HEK293 (cell line): ENCODE measurements around the gene KRT80.

Experiments
- CTCF ChIA-PET: fragments of 350-600 bp; formaldehyde crosslinking; extraction: SDS; loops from one replicate; lab custom pipeline; 2021; ENCODE audit warnings: antibody characterized with exemption; lab: Yijun Ruan, JAX
- POLR2A ChIA-PET: fragments of 300-600 bp; formaldehyde crosslinking; extraction: SDS; loops from one replicate; lab custom pipeline; 2020; ENCODE audit warnings: antibody characterized with exemption, inconsistent platforms; lab: Yijun Ruan, JAX
- H3K27ac ChIP-seq: fragments of 200-500 bp; sonication (Bioruptor generic); 2 replicates; pipeline ENCODE4 v1.5.1; 2014; ENCODE audit warnings: low read depth, low read length, control low read depth, inconsistent platforms; ENCODE audit errors: extremely low read depth
- H3K36me3 ChIP-seq, 2 experiments: fragments of 200-500 bp in 1 of 2; sonication (Bioruptor generic) in 1 of 2; 1 replicate in 1 of 2; 2 replicates in 1 of 2; pipeline ENCODE4 v1.5.1; 2014 to 2017; ENCODE audit warnings: inconsistent platforms in 2 of 2, low read length in 2 of 2; ENCODE audit not compliant: control insufficient read depth in 2 of 2, insufficient read depth in 1 of 2
- H3K4me1 ChIP-seq: fragments of 200-500 bp; sonication (Bioruptor generic); 2 replicates; pipeline ENCODE4 v1.5.1; 2014; ENCODE audit warnings: mild to moderate bottlenecking, low read length, inconsistent platforms; ENCODE audit not compliant: control insufficient read depth, insufficient read depth
- H3K4me3 ChIP-seq: 2 replicates; pipeline ENCODE4 v1.5.1; 2011; ENCODE audit warnings: low read depth, mild to moderate bottlenecking, control low read depth, low read length, moderate library complexity
- H3K9me3 ChIP-seq: fragments of 200-500 bp; sonication (Bioruptor generic); 2 replicates; pipeline ENCODE4 v1.5.1; 2014; ENCODE audit warnings: low read depth, low read length, inconsistent platforms; ENCODE audit not compliant: control insufficient read depth, insufficient read depth
- PATZ1 ChIP-seq: fragments of 450-650 bp; formaldehyde crosslinking; IDR thresholded peaks from 2 replicates; pipeline ENCODE4 v1.5.1; 2016; ENCODE audit warnings: missing biosample characterization, missing genetic modification characterization
- REPIN1 ChIP-seq: fragments of 450-650 bp; formaldehyde crosslinking; IDR thresholded peaks from 2 replicates; pipeline ENCODE4 v1.5.1; 2017; ENCODE audit warnings: missing biosample characterization, missing genetic modification characterization, low read depth
- REST ChIP-seq: fragments of 450-650 bp; formaldehyde crosslinking; IDR thresholded peaks from 2 replicates; pipeline ENCODE4 v1.5.1; 2016; ENCODE audit warnings: missing biosample characterization, missing genetic modification characterization
- ZBTB48 ChIP-seq: fragments of 450-650 bp; formaldehyde crosslinking; IDR thresholded peaks from 2 replicates; pipeline ENCODE4 v1.5.1; 2016; ENCODE audit warnings: missing biosample characterization, missing genetic modification characterization
- ZFP69B ChIP-seq: fragments of 450-650 bp; formaldehyde crosslinking; IDR thresholded peaks from 2 replicates; pipeline ENCODE4 v1.5.1; 2016; ENCODE audit warnings: missing biosample characterization, missing genetic modification characterization
- ZNF202 ChIP-seq: fragments of 450-650 bp; formaldehyde crosslinking; IDR thresholded peaks from 2 replicates; pipeline ENCODE4 v1.5.1; 2016; ENCODE audit warnings: missing biosample characterization, missing genetic modification characterization, borderline replicate concordance
- ZNF239 ChIP-seq: fragments of 450-650 bp; formaldehyde crosslinking; IDR thresholded peaks from 2 replicates; pipeline ENCODE4 v1.5.1; 2016; ENCODE audit warnings: missing biosample characterization, missing genetic modification characterization
- ZNF274 ChIP-seq, 2 experiments: fragments of 200-500 bp in 1 of 2; fragments of 450-650 bp in 1 of 2; sonication (Bioruptor generic) in 1 of 2; formaldehyde crosslinking in 1 of 2; IDR thresholded peaks; 2 replicates each; pipeline versions ENCODE4 v1.5.1 to v1.6.1; 2014 to 2016; ENCODE audit warnings: borderline replicate concordance in 1 of 2, inconsistent platforms in 1 of 2, low read length in 1 of 2, missing biosample characterization in 1 of 2, missing genetic modification characterization in 1 of 2
- ZNF302 ChIP-seq: fragments of 450-650 bp; formaldehyde crosslinking; IDR thresholded peaks from 2 replicates; pipeline ENCODE4 v1.5.1; 2016; ENCODE audit warnings: missing biosample characterization, missing genetic modification characterization, low read depth
- ZNF324 ChIP-seq: fragments of 450-650 bp; formaldehyde crosslinking; IDR thresholded peaks from 2 replicates; pipeline ENCODE4 v1.5.1; 2016; ENCODE audit warnings: missing biosample characterization, missing genetic modification characterization
- ZNF350 ChIP-seq: fragments of 450-650 bp; formaldehyde crosslinking; IDR thresholded peaks from 2 replicates; pipeline ENCODE4 v1.5.0; 2017; ENCODE audit warnings: missing biosample characterization, mild to moderate bottlenecking, missing genetic modification characterization
- ZNF560 ChIP-seq: fragments of 450-650 bp; formaldehyde crosslinking; IDR thresholded peaks from 2 replicates; pipeline ENCODE4 v1.5.1; 2017; ENCODE audit warnings: missing biosample characterization, missing genetic modification characterization, borderline replicate concordance
- ZNF670 ChIP-seq: fragments of 450-650 bp; formaldehyde crosslinking; IDR thresholded peaks from 2 replicates; pipeline ENCODE4 v1.5.1; 2016; ENCODE audit warnings: missing biosample characterization, missing genetic modification characterization, low read depth
- TF ChIP-seq, protein P1 (sequence below): fragments of 450-650 bp; formaldehyde crosslinking; IDR thresholded peaks from 2 replicates; pipeline ENCODE4 v1.5.0; 2017; ENCODE audit warnings: missing biosample characterization, missing genetic modification characterization, borderline replicate concordance

Gene KRT80

DNA sequence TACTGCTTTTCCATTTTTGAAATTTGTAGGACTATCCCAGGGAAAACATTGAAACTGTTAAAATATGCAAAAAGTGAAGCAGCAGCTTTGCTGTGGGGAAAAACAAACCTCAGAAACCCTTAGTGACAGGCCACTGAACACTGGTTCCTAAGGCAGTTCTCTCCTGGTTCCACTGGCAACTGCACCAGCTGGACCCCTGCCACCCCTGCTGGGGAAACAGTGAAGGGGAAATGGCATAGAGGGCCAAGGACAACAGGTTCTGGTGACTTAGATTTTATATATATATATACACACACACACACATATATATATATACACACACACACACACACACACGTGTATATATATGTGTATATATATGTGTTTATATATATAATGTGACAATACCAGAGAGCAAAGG lies 25.0 kb upstream of the KRT80 start:
- H3K4me3 ChIP-seq, result no peak overlapping the region
- TF ChIP-seq ZFP69B (tag by site-specific recombination), result no peak
- no peak for TF ChIP-seq ZBTB48 (tag by site-specific recombination)
- TF ChIP-seq PATZ1, result no peak
- no peak for TF ChIP-seq ZNF274 (IDR thresholded peaks at IDR 0.05; ENCODE audit: low read length)
- no peak for TF ChIP-seq ZNF274 (tag by site-specific recombination; IDR thresholded peaks at IDR 0.05; ENCODE audit: borderline replicate concordance)
- TF ChIP-seq ZNF324 (tag by site-specific recombination), result no peak
- no peak for TF ChIP-seq REPIN1 (tag by site-specific recombination)
- TF ChIP-seq, protein P1, sequence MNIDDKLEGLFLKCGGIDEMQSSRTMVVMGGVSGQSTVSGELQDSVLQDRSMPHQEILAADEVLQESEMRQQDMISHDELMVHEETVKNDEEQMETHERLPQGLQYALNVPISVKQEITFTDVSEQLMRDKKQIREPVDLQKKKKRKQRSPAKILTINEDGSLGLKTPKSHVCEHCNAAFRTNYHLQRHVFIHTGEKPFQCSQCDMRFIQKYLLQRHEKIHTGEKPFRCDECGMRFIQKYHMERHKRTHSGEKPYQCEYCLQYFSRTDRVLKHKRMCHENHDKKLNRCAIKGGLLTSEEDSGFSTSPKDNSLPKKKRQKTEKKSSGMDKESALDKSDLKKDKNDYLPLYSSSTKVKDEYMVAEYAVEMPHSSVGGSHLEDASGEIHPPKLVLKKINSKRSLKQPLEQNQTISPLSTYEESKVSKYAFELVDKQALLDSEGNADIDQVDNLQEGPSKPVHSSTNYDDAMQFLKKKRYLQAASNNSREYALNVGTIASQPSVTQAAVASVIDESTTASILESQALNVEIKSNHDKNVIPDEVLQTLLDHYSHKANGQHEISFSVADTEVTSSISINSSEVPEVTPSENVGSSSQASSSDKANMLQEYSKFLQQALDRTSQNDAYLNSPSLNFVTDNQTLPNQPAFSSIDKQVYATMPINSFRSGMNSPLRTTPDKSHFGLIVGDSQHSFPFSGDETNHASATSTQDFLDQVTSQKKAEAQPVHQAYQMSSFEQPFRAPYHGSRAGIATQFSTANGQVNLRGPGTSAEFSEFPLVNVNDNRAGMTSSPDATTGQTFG (tag by site-specific recombination), result no peak
- TF ChIP-seq ZNF302 (tag by site-specific recombination), result no peak
- TF ChIP-seq ZNF239, result no peak
- TF ChIP-seq REST, result no peak
- TF ChIP-seq ZNF202 (tag by site-specific recombination), result no peak
- no peak for TF ChIP-seq ZNF560 (tag by site-specific recombination)
- no peak for TF ChIP-seq ZNF670
- H3K9me3 ChIP-seq, result no peaks in the 10 kb centered on the region
- no peaks in the 10 kb centered on the region; the same call in 1 of the 2 replicates for H3K4me1 ChIP-seq
- ChIA-PET CTCF (interaction anchor here (0.7 to 8.0 kb wide), 12 partner anchors 25 to 145 kb away, joined by 3 to 62 read pairs (median 6); partner anchors contain the start of gene KRT80), POLR2A (interaction anchor here (1.2 kb wide), 1 partner anchor 8 kb away, joined by 3 read pairs; no protein-coding TSS in a partner anchor)
- H3K36me3 ChIP-seq, result no peaks in the 10 kb centered on the region
- H3K27ac ChIP-seq, result no peak overlapping the region

DNA sequence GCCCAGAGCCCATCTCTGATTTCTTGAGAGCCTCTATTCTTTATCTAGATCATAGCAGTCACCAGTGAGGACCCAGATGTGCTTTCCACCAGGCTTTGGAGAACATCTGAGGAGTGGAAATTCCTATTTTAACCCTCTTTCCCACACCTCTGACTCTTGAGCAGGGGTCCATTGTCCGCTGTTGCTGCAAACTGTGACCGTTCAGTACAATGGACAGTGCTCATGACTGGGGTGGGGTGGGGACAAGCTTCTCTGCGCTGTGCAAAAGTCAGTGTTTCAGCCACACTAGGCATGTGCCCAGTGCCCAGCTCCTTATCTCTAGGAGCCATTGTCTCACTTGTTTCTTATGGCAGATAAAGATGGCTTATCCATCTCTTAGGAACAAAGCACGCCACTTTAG lies 24.3 kb upstream of the KRT80 start:
- no peaks in the 10 kb centered on the region for H3K9me3 ChIP-seq
- CTCF ChIA-PET, result interaction anchor here (0.5 to 8.0 kb wide), 19 partner anchors 9 to 1737 kb away, joined by 3 to 62 read pairs (median 6); partner anchors contain the start of gene KRT80
- no peaks in the 10 kb centered on the region for H3K36me3 ChIP-seq
- H3K4me1 ChIP-seq, result no peaks in the 10 kb centered on the region; the same call in 1 of the 2 replicates
- no peak overlapping the region for H3K27ac ChIP-seq
- TF ChIP-seq ZNF350 (tag by site-specific recombination) (no peak), REST (peak; percentile 95)
- POLR2A ChIA-PET, result interaction anchor here (0.6 to 1.2 kb wide), 3 partner anchors 9 to 24 kb away, joined by 3 to 4 read pairs (median 3); no protein-coding TSS in a partner anchor
- no peak overlapping the region for H3K4me3 ChIP-seq
